K562 (cell line): ENCODE results near the gene SH3BP5L. TPM values are rescaled to one million over a fixed set of nuclear protein-coding genes. Genes with fewer than 3 reads are reported as not detected.

Experiments used
- ATF1 ChIP-seq, 2 experiments: fragments of 450-650 bp in 1 of 2; IDR thresholded peaks; 2 replicates each; pipeline ENCODE4 v1.6.1; 2016; ENCODE audit warnings: missing compliant biosample characterization in 1 of 2, missing genetic modification characterization in 1 of 2
- C11orf30 ChIP-seq: fragments of 450-650 bp; IDR thresholded peaks from 2 replicates; pipeline ENCODE4 v1.6.1; 2016; ENCODE audit warnings: low read depth, mild to moderate bottlenecking
- CBX2 ChIP-seq: fragments of 200-600 bp; sonication (generic); IDR thresholded peaks from one replicate; pipeline ENCODE4 v1.6.1; 2012; ENCODE audit warnings: mild to moderate bottlenecking, low read length, inconsistent platforms; ENCODE audit not compliant: insufficient read depth, poor library complexity, severe bottlenecking
- CCNT2 ChIP-seq: IDR thresholded peaks from 2 replicates; pipeline ENCODE4 v1.6.1; 2011; ENCODE audit warnings: borderline replicate concordance, low read depth, mild to moderate bottlenecking, moderate library complexity, mixed read lengths, low read length; ENCODE audit not compliant: insufficient read length; ENCODE audit errors: extremely low read depth
- CEBPB ChIP-seq: fragments of 450-650 bp; IDR thresholded peaks from 2 replicates; pipeline ENCODE4 v1.6.1; 2016; ENCODE audit warnings: missing genetic modification characterization, missing compliant biosample characterization
- CREM ChIP-seq: IDR thresholded peaks from 2 replicates; pipeline ENCODE4 v1.6.1; 2014; ENCODE audit warnings: antibody characterized with exemption, low read depth
- FIP1L1 ChIP-seq: fragments of 200-400 bp; formaldehyde crosslinking; IDR thresholded peaks from 2 replicates; pipeline ENCODE4 v1.6.1; 2018; ENCODE audit warnings: mild to moderate bottlenecking, low read depth, low read length; ENCODE audit not compliant: poor library complexity, severe bottlenecking
- FOXP4 ChIP-seq: sonication (generic); formaldehyde crosslinking; IDR thresholded peaks from 2 replicates; pipeline ENCODE4 v1.8.0; 2022; ENCODE audit warnings: mild to moderate bottlenecking, missing genetic modification reagents, borderline replicate concordance
- FUS ChIP-seq: fragments of 200-400 bp; formaldehyde crosslinking; optimal IDR thresholded peaks from 2 replicates; pipeline ENCODE3; 2017; ENCODE audit warnings: low read depth, low read length
- GABPA ChIP-seq: fragments of 200-800 bp; sonication (Bioruptor generic); conservative IDR thresholded peaks from 2 replicates; pipeline ENCODE4 v1.6.1; 2016; ENCODE audit warnings: low read depth, missing genetic modification characterization, missing compliant biosample characterization
- JUNB ChIP-seq: fragments of 450-650 bp; formaldehyde crosslinking; conservative IDR thresholded peaks from 2 replicates; pipeline ENCODE4 v1.4.0; 2020; ENCODE audit warnings: mild to moderate bottlenecking
- LEF1 ChIP-seq: fragments of 450-650 bp; IDR thresholded peaks from 2 replicates; pipeline ENCODE4 v1.6.1; 2016; ENCODE audit warnings: mild to moderate bottlenecking
- MEF2A ChIP-seq: IDR thresholded peaks from 2 replicates; pipeline ENCODE4 v1.6.1; 2011; ENCODE audit warnings: low read depth, mild to moderate bottlenecking, low read length, moderate library complexity; ENCODE audit not compliant: control insufficient read depth
- PATZ1 ChIP-seq: fragments of 250-450 bp; sonication (Bioruptor Pico); IDR thresholded peaks from 2 replicates; pipeline ENCODE4 v1.5.0; 2020; ENCODE audit warnings: mild to moderate bottlenecking, borderline replicate concordance
- PREB ChIP-seq: sonication (generic); formaldehyde crosslinking; IDR thresholded peaks from 2 replicates; pipeline ENCODE4 v1.8.1; 2023; ENCODE audit warnings: mild to moderate bottlenecking, missing genetic modification reagents
- SMAD4 ChIP-seq: fragments of 250-450 bp; sonication (Bioruptor Pico); conservative IDR thresholded peaks from 2 replicates; pipeline ENCODE4 v1.8.0; 2021; ENCODE audit warnings: inconsistent platforms, mild to moderate bottlenecking, moderate library complexity
- SNRNP70 ChIP-seq: fragments of 200-400 bp; formaldehyde crosslinking; optimal IDR thresholded peaks from 2 replicates; pipeline ENCODE3; 2017; ENCODE audit warnings: low read depth, low read length
- THRA ChIP-seq: fragments of 450-650 bp; IDR thresholded peaks from 2 replicates; pipeline ENCODE4 v1.6.1; 2017; ENCODE audit warnings: mild to moderate bottlenecking, moderate library complexity
- YY1 ChIP-seq, 3 experiments: IDR thresholded peaks; 2 replicates each; pipeline ENCODE4 v1.6.1; 2011; ENCODE audit warnings: low read length in 2 of 3, mild to moderate bottlenecking in 2 of 3, moderate library complexity in 2 of 3, borderline replicate concordance in 1 of 3, control low read depth in 1 of 3, low read depth in 1 of 3; ENCODE audit not compliant: insufficient read depth in 3 of 3, insufficient replicate concordance in 2 of 3, control insufficient read depth in 1 of 3, insufficient read length in 1 of 3; ENCODE audit errors: extremely low read depth in 1 of 3
- ZNF561 ChIP-seq: fragments of 450-650 bp; formaldehyde crosslinking; conservative IDR thresholded peaks from 2 replicates; pipeline ENCODE4 v1.4.0; 2020; ENCODE audit warnings: mild to moderate bottlenecking, moderate library complexity
- ZNF830 ChIP-seq: fragments of 250-450 bp; sonication (Bioruptor Pico); IDR thresholded peaks from 2 replicates; pipeline ENCODE4 v1.5.0; 2021; ENCODE audit warnings: mild to moderate bottlenecking
- polyA plus RNA-seq, 8 experiments: library from polyadenylated mRNA; depleted of rRNA in 4 of 8; stranded (reverse) in 5 of 8; unstranded in 3 of 8; fragments of >200 nt; fragmentation: Nextera tagmentation in 2 of 8; fragmentation: Illumina TruSeq in 1 of 8; extraction: Ambion mirVana in 2 of 8; extraction: Trizol in 1 of 8; gene quantifications; 2 replicates each; pipeline versions ENCODE4 v1.2.1 to v1.2.3, GENCODE V29; 2011 to 2014; ENCODE audit warnings: inconsistent platforms in 1 of 8, missing spikeins in 1 of 8
- total RNA-seq, 7 experiments: library from RNA; depleted of rRNA in 6 of 7; stranded (reverse); fragments of >200 nt in 6 of 7; fragmentation: Illumina TruSeq in 2 of 7; extraction: Trizol in 2 of 7; gene quantifications; 2 replicates each; pipeline versions ENCODE4 v1.2.1 to v1.2.3, GENCODE V29; 2011 to 2021; ENCODE audit warnings: low replicate concordance in 1 of 7

Gene SH3BP5L
- total and polyA plus RNA-seq, 9 of the 15 experiments (the other 6 are each of a cell fraction or from before 2014, with no cell fraction given), result 1.9 to 26.5 (median 15.8) TPM

- TF ChIP-seq ZNF561 (CRISPR knock-in tag) (no peak), SMAD4 (CRISPR knock-in tag) (peak; percentile 48; the same call in 1 of the 2 replicates), YY1 (IDR thresholded peaks at IDR 0.05; ENCODE audit: borderline replicate concordance in 1 of 3, control insufficient read depth in 1 of 3, extremely low read depth in 1 of 3, insufficient read depth in 3 of 3, insufficient read length in 1 of 3, insufficient replicate concordance in 2 of 3, low read depth in 1 of 3, low read length in 2 of 3) (peak in 1 of 3 experiments; percentile 26), PATZ1 (CRISPR knock-in tag) (no peak), JUNB (CRISPR knock-in tag) (no peak), CEBPB (tag) (peak; percentile 70), FUS (no peak), CCNT2 (no peak), ATF1 (CRISPR knock-in tag; IDR thresholded peaks at IDR 0.05) (no peak), ATF1 (tag; IDR thresholded peaks at IDR 0.05) (peak; percentile 98), PREB (0 out of 2 replicates have a peak, but pooled peaks have one; percentile 74), FIP1L1 (no peak), C11orf30 (no peak; the same call in 1 of the 2 replicates), THRA (no peak), FOXP4 (CRISPR knock-in tag) (no peak), SNRNP70 (no peak), MEF2A (peak; percentile 19; the same call in 1 of the 2 replicates), CBX2 (no peak), GABPA (tag) (no peak; the same call in none of the 2 replicates), ZNF830 (no peak), CREM (peak; percentile 94), LEF1 (no peak)
Observed at GRCh38 chr1:248873993-248874533, 48.3 kb upstream of the SH3BP5L start (continued).
